LNCAP (cell line): Measurements from ENCODE around the gene CDCA5.

Experiments used
- CTCF ChIP-seq: fragments of 450-650 bp; IDR thresholded peaks from 2 replicates; pipeline ENCODE4 v1.5.1; 2017; ENCODE audit warnings: mild to moderate bottlenecking

CDCA5 gene

GRCh38 chr11:65111744-65112545 is 28.1 kb upstream of the CDCA5 start, which contains the start of gene TM7SF2:
TM7SF2 (plus strand) TSS chr11:65111872; CDS start chr11:65112016, 144 bp downstream.
- TF ChIP-seq CTCF, result no peak

GRCh38 chr11:65111159-65111743 is 27.4 kb upstream of the CDCA5 start:
- TF ChIP-seq CTCF, result no peak

GRCh38 chr11:65110354-65110861 is 26.6 kb upstream of the CDCA5 start:
- peak; percentile 94 for TF ChIP-seq CTCF

GRCh38 chr11:65109231-65110198 is 25.7 kb upstream of the CDCA5 start:
- TF ChIP-seq CTCF, result no peak

- TF ChIP-seq CTCF, result no peak
Observed at GRCh38 chr11:65108469-65109123, 24.8 kb upstream of the CDCA5 start.

- no peak for TF ChIP-seq CTCF
Observed at GRCh38 chr11:65107751-65108468, 24.1 kb upstream of the CDCA5 start.
